PC-9 (cell line): ENCODE results near the gene VTA1. TPM values are rescaled to one million over a fixed set of nuclear protein-coding genes. Genes with fewer than 3 reads are reported as not detected.
A peak's percentile ranks its signal among the peaks of the same experiment; 100 is the strongest.

Experiments used
- BruUV-seq: library from RNA; stranded (reverse); fragments of 400-500 nt; replicated peaks from 2 replicates; lab custom pipeline; 2021; lab: Mats Ljungman, UMichigan
- CTCF ChIA-PET: fragments of 300-600 bp; sonication (Branson Sonifier 250); formaldehyde crosslinking; loops from one replicate; lab custom pipeline; 2022; ENCODE audit warnings: antibody characterized with exemption; lab: Charles Lee
- POLR2A ChIA-PET: fragments of 300-600 bp; sonication (Branson Sonifier 250); formaldehyde crosslinking; loops from one replicate; lab custom pipeline; 2022; ENCODE audit warnings: antibody characterized with exemption; ENCODE audit not compliant: unreplicated experiment; lab: Charles Lee
- DNase-seq, 2 experiments: peaks; one replicate each; pipeline versions ENCODE4 v3.0.0 to v3.0.0-alpha.2; 2015 to 2022; ENCODE audit warnings: mixed read lengths in 1 of 2
- H2AFZ ChIP-seq: fragments of 200-600 bp; sonication (generic); 2 replicates; pipeline ENCODE4 v1.8.1; 2017; ENCODE audit warnings: antibody characterized with exemption
- H3F3A ChIP-seq: fragments of 200-600 bp; sonication (generic); 2 replicates; pipeline ENCODE4 v1.8.1; 2017; ENCODE audit warnings: antibody characterized with exemption, mild to moderate bottlenecking, low read depth; ENCODE audit not compliant: insufficient read depth
- H3K27ac ChIP-seq: fragments of 200-600 bp; sonication (generic); 2 replicates; pipeline ENCODE4 v1.6.1; 2016; ENCODE audit warnings: mixed run types
- H3K27me3 ChIP-seq: fragments of 200-600 bp; sonication (generic); 2 replicates; pipeline ENCODE4 v1.6.1; 2016; ENCODE audit warnings: low read depth, mixed run types; ENCODE audit not compliant: insufficient read depth
- H3K36me3 ChIP-seq: fragments of 200-600 bp; sonication (generic); 2 replicates; pipeline ENCODE4 v1.6.1; 2016; ENCODE audit warnings: low read depth, mixed run types
- H3K4me1 ChIP-seq: fragments of 200-600 bp; sonication (generic); replicated peaks from 2 replicates; pipeline ENCODE4 v1.6.1; 2016; ENCODE audit warnings: mixed run types; ENCODE audit not compliant: insufficient read depth
- H3K4me2 ChIP-seq: fragments of 200-600 bp; sonication (generic); 2 replicates; pipeline ENCODE4 v1.6.1; 2017; ENCODE audit warnings: mixed run types
- H3K4me3 ChIP-seq: fragments of 200-600 bp; sonication (generic); 2 replicates; pipeline ENCODE4 v1.6.1; 2016; ENCODE audit warnings: mixed run types
- H3K79me2 ChIP-seq: fragments of 200-600 bp; sonication (generic); 2 replicates; pipeline ENCODE4 v1.6.1; 2017; ENCODE audit warnings: low read depth, mixed run types
- H3K9me2 ChIP-seq: fragments of 200-600 bp; sonication (generic); 2 replicates; pipeline ENCODE4 v1.8.1; 2017; ENCODE audit warnings: mild to moderate bottlenecking; ENCODE audit not compliant: insufficient read depth
- H3K9me3 ChIP-seq: fragments of 200-600 bp; sonication (generic); 2 replicates; pipeline ENCODE4 v1.8.1; 2016; ENCODE audit warnings: low read depth; ENCODE audit not compliant: insufficient read depth
- H4K20me1 ChIP-seq: fragments of 200-600 bp; sonication (generic); 2 replicates; pipeline ENCODE4 v1.8.1; 2017; ENCODE audit not compliant: insufficient read depth
- CTCF ChIP-seq: fragments of 200-600 bp; sonication (generic); conservative IDR thresholded peaks from 2 replicates; pipeline ENCODE4 v1.6.1; 2017; ENCODE audit warnings: mixed run types, antibody characterized with exemption, mild to moderate bottlenecking, moderate library complexity
- EZH2 ChIP-seq: fragments of 200-600 bp; sonication (generic); IDR thresholded peaks from 2 replicates; pipeline ENCODE4 v1.8.0; 2017; ENCODE audit warnings: antibody characterized with exemption, low read depth
- intact Hi-C: fragments of 100-400 bp; cut with micrococcal nuclease; formaldehyde crosslinking; loops from one replicate; pipeline ENCODE4 v1.10.0; 2022; ENCODE audit not compliant: unreplicated experiment
- total RNA-seq: library from RNA; stranded (reverse); gene quantifications from 2 replicates; pipeline ENCODE4 v1.2.3, GENCODE V29; 2021

Gene VTA1
- total RNA-seq, 1 experiment from 2014 or later: 52.0 TPM

- Histone ChIP-seq H2AFZ (no peak overlapping the region), H3K27ac (no peak overlapping the region), H3K79me2 (no peaks in the 10 kb centered on the region), H3K9me2 (no peaks in the 10 kb centered on the region), H3K4me2 (no peak overlapping the region), H4K20me1 (no peaks in the 10 kb centered on the region), H3K27me3 (no peaks in the 10 kb centered on the region), H3F3A (no peaks in the 10 kb centered on the region), H3K4me3 (no peak overlapping the region), H3K9me3 (no peaks in the 10 kb centered on the region), H3K36me3 (no peaks in the 10 kb centered on the region), H3K4me1 (no peaks in the 10 kb centered on the region)
- no TSS peak for BruUV-seq
- POLR2A ChIA-PET: no interaction called here
- DNase-seq: peak; percentile 58 to 60
- intact Hi-C loops: loop anchor here (1.0 to 2.0 kb wide), 2 partner anchors 123 to 436 kb away; no protein-coding TSS in a partner anchor
- CTCF ChIA-PET: interaction anchor here (0.9 kb wide), 1 partner anchor 122 kb away, joined by 3 read pairs; no protein-coding TSS in a partner anchor
- TF ChIP-seq EZH2 (no peak), CTCF (peak; percentile 89)
Observed at GRCh38 chr6:142112451-142113061, 34.5 kb upstream of the VTA1 start.

- CTCF ChIA-PET: no interaction called here
- BruUV-seq: no TSS peak
- H3K9me3 ChIP-seq: no peaks in the 10 kb centered on the region
- POLR2A ChIA-PET: no interaction called here
- H3K4me2 ChIP-seq: no peak overlapping the region
- H3K9me2 ChIP-seq: 0 out of 2 replicates have a peak, but pooled peaks cover 3% of the 10 kb centered on the region
- no peaks in the 10 kb centered on the region for H3K79me2 ChIP-seq
- no peaks in the 10 kb centered on the region for H3F3A ChIP-seq
- H4K20me1 ChIP-seq: no peaks in the 10 kb centered on the region
- H3K36me3 ChIP-seq: no peaks in the 10 kb centered on the region
- no peak overlapping the region for H3K27ac ChIP-seq
- intact Hi-C loops: no loop called here
- no peaks in the 10 kb centered on the region for H3K4me1 ChIP-seq
- no peak for DNase-seq
- TF ChIP-seq CTCF (no peak), EZH2 (no peak)
- no peaks in the 10 kb centered on the region for H3K27me3 ChIP-seq
- H3K4me3 ChIP-seq: no peak overlapping the region
- H2AFZ ChIP-seq: no peak overlapping the region
Observed at GRCh38 chr6:142117366-142117765, 29.7 kb upstream of the VTA1 start.

- H3K4me3 ChIP-seq: no peak overlapping the region
- BruUV-seq: no TSS peak
- no peaks in the 10 kb centered on the region for H3K36me3 ChIP-seq
- no peaks in the 10 kb centered on the region for H3K9me3 ChIP-seq
- H3K27me3 ChIP-seq: no peaks in the 10 kb centered on the region
- H3K27ac ChIP-seq: no peak overlapping the region
- H3K9me2 ChIP-seq: 0 out of 2 replicates have a peak, but pooled peaks cover 3% of the 10 kb centered on the region
- no peaks in the 10 kb centered on the region for H3F3A ChIP-seq
- H3K4me2 ChIP-seq: no peak overlapping the region
- H3K4me1 ChIP-seq: no peaks in the 10 kb centered on the region
- POLR2A ChIA-PET: no interaction called here
- TF ChIP-seq CTCF (no peak), EZH2 (no peak)
- no peak overlapping the region for H2AFZ ChIP-seq
- DNase-seq: no peak
- intact Hi-C loops: no loop called here
- H4K20me1 ChIP-seq: no peaks in the 10 kb centered on the region
- CTCF ChIA-PET: no interaction called here
- H3K79me2 ChIP-seq: no peaks in the 10 kb centered on the region
Observed at GRCh38 chr6:142118328-142118727, 28.7 kb upstream of the VTA1 start.
